K562 (cell line): Measurements from ENCODE around the gene DHRS13. TPM values are rescaled to one million over a fixed set of nuclear protein-coding genes. Genes with fewer than 3 reads are reported as not detected.
A peak's percentile ranks its signal among the peaks of the same experiment; 100 is the strongest.

ENCODE experiments used
- ASH1L ChIP-seq: fragments of 450-650 bp; IDR thresholded peaks from 2 replicates; pipeline ENCODE4 v1.6.1; 2018; ENCODE audit warnings: borderline replicate concordance, mild to moderate bottlenecking, low read depth; ENCODE audit not compliant: partially characterized antibody
- CTBP1 ChIP-seq: fragments of 450-650 bp; IDR thresholded peaks from 2 replicates; pipeline ENCODE4 v1.6.1; 2016; ENCODE audit warnings: borderline replicate concordance
- DDX20 ChIP-seq: fragments of 450-650 bp; IDR thresholded peaks from 2 replicates; pipeline ENCODE4 v1.6.1; 2016; ENCODE audit warnings: missing genetic modification characterization, low read depth, mild to moderate bottlenecking, missing compliant biosample characterization, moderate library complexity
- JUNB ChIP-seq: fragments of 450-650 bp; formaldehyde crosslinking; conservative IDR thresholded peaks from 2 replicates; pipeline ENCODE4 v1.4.0; 2020; ENCODE audit warnings: mild to moderate bottlenecking
- MLX ChIP-seq, 2 experiments: fragments of 450-650 bp in 1 of 2; sonication (generic) in 1 of 2; formaldehyde crosslinking; conservative IDR thresholded peaks; 2 replicates each; pipeline versions ENCODE4 v1.4.0 to v1.8.1; 2020 to 2022; ENCODE audit warnings: mild to moderate bottlenecking in 1 of 2, missing genetic modification reagents in 1 of 2
- NCOA2 ChIP-seq, 2 experiments: fragments of 450-650 bp; IDR thresholded peaks; 2 replicates each; pipeline ENCODE4 v1.6.1; 2018; ENCODE audit warnings: mild to moderate bottlenecking in 2 of 2, moderate library complexity in 1 of 2; ENCODE audit not compliant: partially characterized antibody in 2 of 2
- PHB ChIP-seq: fragments of 250-450 bp; sonication (Bioruptor Pico); IDR thresholded peaks from 2 replicates; pipeline ENCODE4 v1.5.0; 2021
- PPARD ChIP-seq: fragments of 250-450 bp; sonication (Bioruptor Pico); IDR thresholded peaks from 2 replicates; pipeline ENCODE4 v1.8.0; 2022; ENCODE audit warnings: inconsistent platforms, mild to moderate bottlenecking, moderate library complexity
- PURB ChIP-seq: sonication (generic); formaldehyde crosslinking; IDR thresholded peaks from 2 replicates; pipeline ENCODE4 v1.9.0; 2021; ENCODE audit warnings: low read depth, mild to moderate bottlenecking, missing genetic modification reagents
- RBM22 ChIP-seq: fragments of 200-400 bp; formaldehyde crosslinking; IDR thresholded peaks from 2 replicates; pipeline ENCODE4 v1.6.1; 2018; ENCODE audit warnings: low read length, low read depth; ENCODE audit not compliant: poor library complexity, severe bottlenecking
- SMARCA4 ChIP-seq: fragments of 450-650 bp; IDR thresholded peaks from 2 replicates; pipeline ENCODE4 v1.6.1; 2016
- STAT5A ChIP-seq: IDR thresholded peaks from 2 replicates; pipeline ENCODE4 v1.6.1; 2012; ENCODE audit warnings: low read length, inconsistent platforms, borderline replicate concordance
- TCFL5 ChIP-seq: fragments of 250-450 bp; sonication (Bioruptor Pico); conservative IDR thresholded peaks from 2 replicates; pipeline ENCODE4 v1.6.1; 2021; ENCODE audit warnings: mild to moderate bottlenecking, moderate library complexity, matching md5 sums
- TEAD2 ChIP-seq: fragments of 450-650 bp; IDR thresholded peaks from 2 replicates; pipeline ENCODE4 v1.6.1; 2016; ENCODE audit warnings: missing genetic modification characterization, control low read depth, missing compliant biosample characterization
- TRIM24 ChIP-seq, 2 experiments: fragments of 450-650 bp; IDR thresholded peaks; 2 replicates each; pipeline ENCODE4 v1.6.1; 2016
- ZBTB33 ChIP-seq: sonication (generic); formaldehyde crosslinking; IDR thresholded peaks from 2 replicates; pipeline ENCODE4 v1.8.1; 2023; ENCODE audit warnings: mild to moderate bottlenecking, missing genetic modification reagents
- ZBTB34 ChIP-seq: fragments of 250-450 bp; sonication (Bioruptor Pico); IDR thresholded peaks from 2 replicates; pipeline ENCODE4 v1.8.0; 2021; ENCODE audit warnings: mild to moderate bottlenecking, moderate library complexity
- ZFP91 ChIP-seq: sonication (generic); formaldehyde crosslinking; IDR thresholded peaks from 2 replicates; pipeline ENCODE4 v1.8.0; 2022; ENCODE audit warnings: mild to moderate bottlenecking, missing genetic modification reagents
- ZNF134 ChIP-seq: fragments of 250-450 bp; sonication (Bioruptor Pico); conservative IDR thresholded peaks from 2 replicates; pipeline ENCODE4 v1.4.0; 2020
- ZNF408 ChIP-seq: fragments of 250-450 bp; sonication (Bioruptor Pico); IDR thresholded peaks from 2 replicates; pipeline ENCODE4 v1.4.0; 2020; ENCODE audit warnings: low read depth, mild to moderate bottlenecking, moderate library complexity
- ZNF431 ChIP-seq: sonication (generic); formaldehyde crosslinking; IDR thresholded peaks from 2 replicates; pipeline ENCODE4 v1.8.0; 2022; ENCODE audit warnings: mild to moderate bottlenecking, missing genetic modification reagents
- ZNF644 ChIP-seq: fragments of 200-800 bp; sonication (Bioruptor generic); IDR thresholded peaks from 2 replicates; pipeline ENCODE4 v1.6.1; 2016; ENCODE audit warnings: low read depth, missing genetic modification characterization, missing compliant biosample characterization
- polyA plus RNA-seq, 8 experiments: library from polyadenylated mRNA; depleted of rRNA in 4 of 8; stranded (reverse) in 5 of 8; unstranded in 3 of 8; fragments of >200 nt; fragmentation: Nextera tagmentation in 2 of 8; fragmentation: Illumina TruSeq in 1 of 8; extraction: Ambion mirVana in 2 of 8; extraction: Trizol in 1 of 8; gene quantifications; 2 replicates each; pipeline versions ENCODE4 v1.2.1 to v1.2.3, GENCODE V29; 2011 to 2014; ENCODE audit warnings: inconsistent platforms in 1 of 8, missing spikeins in 1 of 8
- total RNA-seq, 7 experiments: library from RNA; depleted of rRNA in 6 of 7; stranded (reverse); fragments of >200 nt in 6 of 7; fragmentation: Illumina TruSeq in 2 of 7; extraction: Trizol in 2 of 7; gene quantifications; 2 replicates each; pipeline versions ENCODE4 v1.2.1 to v1.2.3, GENCODE V29; 2011 to 2021; ENCODE audit warnings: low replicate concordance in 1 of 7

The DHRS13 gene
- total and polyA plus RNA-seq, 9 of the 15 experiments (the other 6 are each of a cell fraction or from before 2014, with no cell fraction given) = 0.32 to 52.3 (median 34.3) TPM; not detected in 1

GRCh38 chr17:28864991-28865849 lies 37.7 kb downstream of the DHRS13 start (continued):
- TF ChIP-seq ZFP91 (CRISPR knock-in tag) (no peak), ZBTB34 (CRISPR knock-in tag) (peak; percentile 56; the same call in 1 of the 2 replicates), TCFL5 (no peak; the same call in 1 of the 2 replicates), RBM22 (no peak), MLX (CRISPR knock-in tag; conservative IDR thresholded peaks at IDR 0.05) (0 out of 4 replicates have a peak, but pooled peaks of 1 of the 2 experiments have one; percentile 12), ZNF134 (peak; percentile 71), TEAD2 (no peak), SMARCA4 (peak; percentile 100), PPARD (CRISPR knock-in tag) (no peak), TRIM24 (IDR thresholded peaks at IDR 0.05) (peak; percentile 99), PHB (CRISPR knock-in tag) (no peak), CTBP1 (peak; percentile 94), DDX20 (tag) (no peak; the same call in 1 of the 2 replicates), ASH1L (no peak), STAT5A (peak; percentile 99), ZNF408 (no peak), ZBTB33 (CRISPR knock-in tag) (peak; percentile 56; the same call in 1 of the 2 replicates), PURB (CRISPR knock-in tag) (no peak), ZNF644 (tag) (peak; percentile 95), NCOA2 (IDR thresholded peaks at IDR 0.05; ENCODE audit: partially characterized antibody in 2 of 2) (peak in 1 of 2 experiments; percentile 90), JUNB (no peak), ZNF431 (CRISPR knock-in tag) (peak; percentile 48; the same call in 1 of the 2 replicates)
